ENCODE measurements around the gene RAB25.
"Not testable (repeated sequence)": the region's sequence is repeated elsewhere in the genome, so short reads cannot be mapped to it uniquely, and the experiment has no call there.

Gene RAB25

DNA sequence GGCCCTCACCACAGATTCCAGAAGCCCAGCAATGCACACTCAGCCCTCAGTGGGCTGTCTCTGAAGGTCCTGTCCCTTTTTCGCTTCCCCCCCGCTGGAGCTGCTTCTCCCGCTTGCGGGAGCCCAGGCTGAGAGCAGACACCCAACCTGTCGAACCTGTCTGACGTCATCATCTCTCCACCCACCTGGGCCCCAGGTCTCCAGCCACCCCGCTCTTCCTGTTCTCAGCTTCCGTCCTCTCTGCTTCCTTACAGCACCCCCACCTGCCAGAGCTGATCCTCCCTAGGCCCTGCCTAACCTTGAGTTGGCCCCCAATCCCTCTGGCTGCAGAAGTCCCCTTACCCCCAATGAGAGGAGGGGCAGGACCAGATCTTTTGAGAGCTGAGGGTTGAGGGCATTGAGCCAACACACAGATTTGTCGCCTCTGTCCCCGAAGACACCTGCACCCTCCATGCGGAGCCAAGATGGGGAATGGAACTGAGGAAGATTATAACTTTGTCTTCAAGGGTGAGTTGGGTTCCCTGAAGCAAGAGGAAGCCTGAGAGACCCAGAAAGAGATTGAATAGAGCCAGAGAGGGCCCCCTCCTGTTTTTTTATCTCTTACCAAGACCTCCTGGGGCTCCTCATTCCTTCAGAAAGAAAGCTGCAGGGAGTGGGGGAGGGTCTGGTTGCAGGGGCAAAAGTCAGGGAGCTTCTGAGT is at the start of gene RAB25:
RAB25 (plus strand) TSS at position 224 of the 700 bp plus-strand sequence; CDS start at position 465, 241 bp downstream.
- no peak for DNase-seq

GRCh38 chr1:156012051-156012817 is 48.7 kb upstream of the RAB25 start:
- DNase-seq, result no peak

DNA sequence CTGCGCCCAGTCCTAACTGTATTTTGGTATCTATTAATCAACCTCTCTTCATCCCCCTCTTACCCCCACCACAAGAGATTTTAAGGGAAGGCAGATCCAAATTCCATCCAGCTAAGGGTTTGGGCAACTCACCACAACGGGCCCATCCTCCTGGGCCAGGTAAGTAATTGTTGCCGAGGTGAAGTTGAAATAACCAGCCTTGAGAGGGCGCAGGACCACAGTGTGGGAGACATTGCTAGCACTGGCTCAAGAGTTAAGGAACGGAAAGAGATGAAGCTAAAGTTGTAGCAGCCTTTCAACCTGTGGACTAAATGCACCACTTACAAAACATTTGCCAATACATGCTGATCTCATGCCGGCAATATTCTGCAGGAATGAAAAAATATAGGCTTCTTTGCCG is 46.1 kb upstream of the RAB25 start:
- no peak for DNase-seq

GRCh38 chr1:156019946-156020292 is 41.0 kb upstream of the RAB25 start:
- no peak for DNase-seq

GRCh38 chr1:156020293-156021092 is 40.5 kb upstream of the RAB25 start, which contains the start of gene SSR2:
TSS of gene SSR2 (minus strand) at chr1:156020951. CDS start at chr1:156020167, 784 bp downstream.
- DNase-seq, result peak; percentile 72

GRCh38 chr1:156021093-156021428 is 39.9 kb upstream of the RAB25 start:
- DNase-seq, result no peak

DNA sequence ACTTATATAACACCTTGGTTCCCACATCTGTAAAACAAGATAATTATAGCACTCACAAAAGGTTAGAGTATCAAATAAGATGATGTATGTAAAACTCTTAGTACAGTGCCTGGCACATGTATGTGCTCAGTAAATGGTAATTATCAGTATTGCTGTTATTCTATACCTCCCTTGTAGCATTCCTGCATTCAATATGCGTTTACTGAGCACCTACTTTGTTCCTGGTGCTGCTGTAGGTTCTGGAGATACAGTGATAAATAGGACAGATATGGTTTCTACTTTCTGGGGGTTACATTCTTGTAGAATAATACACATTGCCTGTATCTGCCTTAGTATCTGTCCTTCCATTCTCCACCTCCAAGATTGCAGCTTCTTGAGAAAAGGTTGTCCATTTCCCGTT is 39.0 kb upstream of the RAB25 start:
- DNase-seq, result no peak

DNA sequence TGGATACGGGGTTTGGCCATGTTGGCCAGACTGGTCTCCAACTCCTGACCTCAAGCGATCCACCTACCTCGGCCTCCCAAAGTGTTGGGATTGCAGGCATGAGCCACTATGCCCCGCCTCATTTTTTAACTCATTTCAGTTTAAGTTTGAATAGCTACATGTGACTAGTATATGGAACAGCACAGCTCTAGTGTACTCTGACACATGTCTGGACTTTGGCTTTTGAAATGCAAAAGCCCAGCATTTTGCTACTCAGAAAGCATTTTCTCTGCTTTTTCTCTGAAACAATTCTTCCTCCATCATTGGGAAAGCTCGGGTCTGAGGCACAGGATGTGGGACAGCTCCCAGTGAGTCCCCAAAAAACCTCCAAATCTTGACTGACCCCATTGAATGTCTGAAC is 36.2 kb upstream of the RAB25 start:
- no peak for DNase-seq

DNA sequence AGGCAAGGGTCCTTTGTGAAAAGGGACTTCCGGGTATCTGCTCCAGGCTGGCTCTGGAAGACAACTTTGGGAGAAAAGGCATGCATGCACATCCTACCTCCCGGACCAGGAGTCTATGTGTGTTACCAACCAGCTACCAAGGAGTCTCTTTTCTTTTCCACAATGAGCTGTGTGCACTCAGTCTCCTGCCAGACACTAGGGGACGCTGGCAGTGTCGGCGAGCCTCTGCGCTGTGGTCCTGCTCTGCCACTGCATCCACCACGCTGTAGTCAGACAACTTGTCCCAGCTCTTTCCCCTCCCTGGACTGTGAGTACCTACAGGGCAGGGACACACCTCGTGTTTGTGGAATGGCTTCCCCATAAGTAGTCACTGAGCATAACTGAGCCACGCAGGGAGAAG is 35.1 kb upstream of the RAB25 start:
- DNase-seq, result peak; percentile 22

GRCh38 chr1:156026588-156026987 is 34.4 kb upstream of the RAB25 start:
- DNase-seq, result no peak

- DNase-seq, result no peak
These were observed 27.9 kb upstream of the RAB25 start for GRCh38 chr1:156033011-156033410.

DNA sequence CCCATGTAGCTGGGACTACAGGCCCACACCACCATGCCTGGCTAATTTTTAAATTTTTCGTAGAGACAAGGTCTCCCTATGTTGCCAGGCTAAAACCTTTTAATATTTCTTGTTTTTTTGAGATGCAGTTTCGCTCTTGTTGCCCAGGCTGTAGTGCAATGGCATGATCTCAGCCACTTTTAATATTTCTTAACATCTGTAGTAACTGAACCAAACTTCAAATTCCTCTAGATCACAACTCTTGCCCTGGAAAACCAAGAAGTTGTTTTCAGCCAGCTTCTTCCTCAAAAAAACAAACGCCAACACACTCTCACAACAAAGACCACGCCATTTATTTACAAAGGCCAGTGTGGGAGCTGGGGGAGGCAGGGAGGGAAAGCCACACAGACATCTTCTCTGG is 26.0 kb upstream of the RAB25 start:
- DNase-seq, result not testable (repeated sequence)

GRCh38 chr1:156042828-156043227 is 18.1 kb upstream of the RAB25 start:
- no peak for DNase-seq

DNA sequence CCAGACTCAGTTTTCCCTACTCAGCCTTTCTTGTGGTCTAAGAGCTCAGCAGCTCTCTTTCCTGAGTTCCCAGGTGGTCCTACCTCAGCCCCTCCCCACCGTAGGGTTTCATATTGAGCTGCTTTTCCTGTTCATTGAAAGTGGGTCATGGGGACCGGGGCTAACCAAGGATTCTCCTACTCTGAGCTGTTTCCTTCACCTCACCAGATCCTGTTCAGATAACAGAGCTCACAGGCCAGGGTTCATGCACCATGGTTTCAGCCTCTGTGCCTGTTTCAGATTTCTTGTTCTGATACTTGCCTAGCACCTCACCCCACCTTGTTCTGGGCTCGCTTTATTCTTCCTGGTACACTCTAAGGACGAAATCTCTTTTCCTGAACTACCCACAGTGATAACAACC is 15.9 kb upstream of the RAB25 start:
- DNase-seq, result no peak

DNA sequence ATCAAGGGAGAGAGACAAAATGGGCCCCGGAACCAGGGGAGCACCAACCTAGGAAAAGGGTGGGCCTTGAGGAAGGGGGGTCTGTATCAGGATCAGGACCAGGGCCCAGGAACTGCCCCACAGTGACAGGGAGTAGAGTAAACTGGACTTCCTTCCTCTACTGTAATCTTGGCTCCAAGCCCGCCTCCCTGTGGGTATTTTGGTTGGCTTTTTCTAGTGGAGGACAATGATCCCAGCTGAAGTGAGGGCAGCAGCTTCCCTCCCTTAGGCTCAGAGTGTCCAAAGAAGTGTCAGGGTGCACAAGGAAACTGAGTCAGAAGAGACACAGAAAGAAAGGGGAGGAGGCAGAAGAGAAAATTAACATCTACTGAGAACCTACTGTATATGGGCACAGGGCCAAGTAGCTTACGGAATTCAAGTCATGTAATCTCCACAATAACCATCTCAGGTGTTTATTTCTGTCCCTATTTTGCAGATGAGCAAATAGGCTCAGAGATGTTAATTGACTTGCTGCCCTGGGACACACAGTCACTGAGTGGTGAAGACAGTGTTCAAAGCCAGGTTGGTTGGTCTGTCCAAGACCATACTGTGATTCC is 12.2 kb upstream of the RAB25 start:
- DNase-seq, result no peak

DNA sequence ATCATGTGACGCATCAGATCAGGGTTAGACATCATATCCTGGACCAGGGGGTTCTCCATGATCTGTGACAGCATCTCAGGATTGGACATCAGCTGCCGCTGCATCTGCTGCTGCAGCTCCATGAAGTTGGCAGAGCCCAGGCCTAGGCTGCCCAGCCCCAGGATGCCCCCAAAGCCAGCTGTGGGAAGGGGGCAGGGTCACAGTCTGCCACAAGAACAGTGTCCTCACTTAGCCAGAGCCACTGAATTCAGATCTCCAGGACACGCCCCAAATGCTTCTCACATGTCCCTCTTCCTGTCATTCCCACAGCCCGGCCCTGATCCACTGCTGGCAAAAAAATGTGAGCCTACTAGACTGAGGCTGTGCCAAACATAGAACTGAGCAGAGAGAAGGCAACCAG is 10.6 kb upstream of the RAB25 start:
- no peak for DNase-seq

DNA sequence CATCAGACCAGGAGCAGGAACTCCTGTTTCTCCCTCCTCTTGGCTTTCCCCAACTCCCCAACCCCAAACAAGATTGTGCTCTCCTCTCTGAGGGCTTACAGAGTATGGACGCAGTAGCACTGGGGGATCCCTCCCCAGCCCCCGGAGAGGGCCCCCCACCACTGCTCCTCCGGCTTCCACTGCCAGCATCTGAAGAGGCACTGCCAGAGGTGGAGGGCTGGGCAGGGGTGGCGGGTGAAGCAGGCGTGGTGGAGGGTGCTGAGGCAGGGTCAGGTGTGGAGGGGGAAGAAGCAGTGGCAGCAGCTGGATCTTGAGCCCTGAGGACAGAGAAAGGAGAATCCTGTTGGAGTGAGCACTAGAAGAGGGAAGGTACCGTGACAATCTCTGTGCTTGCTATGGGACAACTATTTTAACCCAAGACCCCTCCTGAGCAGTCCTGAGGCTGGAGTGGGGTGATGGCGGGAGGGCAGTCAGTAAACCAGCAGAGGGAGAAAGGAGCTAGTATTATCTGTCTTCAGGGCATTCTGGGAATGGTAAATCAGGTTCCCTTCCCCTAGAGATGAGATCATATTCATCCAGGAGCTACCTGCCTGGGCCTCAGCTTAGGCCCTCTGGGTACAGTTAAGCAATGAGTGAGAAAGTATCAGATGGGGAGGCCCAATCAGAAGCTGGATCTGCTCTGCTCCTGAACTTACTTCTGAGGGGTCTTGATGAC is 9.8 kb upstream of the RAB25 start:
- no peak for DNase-seq

DNA sequence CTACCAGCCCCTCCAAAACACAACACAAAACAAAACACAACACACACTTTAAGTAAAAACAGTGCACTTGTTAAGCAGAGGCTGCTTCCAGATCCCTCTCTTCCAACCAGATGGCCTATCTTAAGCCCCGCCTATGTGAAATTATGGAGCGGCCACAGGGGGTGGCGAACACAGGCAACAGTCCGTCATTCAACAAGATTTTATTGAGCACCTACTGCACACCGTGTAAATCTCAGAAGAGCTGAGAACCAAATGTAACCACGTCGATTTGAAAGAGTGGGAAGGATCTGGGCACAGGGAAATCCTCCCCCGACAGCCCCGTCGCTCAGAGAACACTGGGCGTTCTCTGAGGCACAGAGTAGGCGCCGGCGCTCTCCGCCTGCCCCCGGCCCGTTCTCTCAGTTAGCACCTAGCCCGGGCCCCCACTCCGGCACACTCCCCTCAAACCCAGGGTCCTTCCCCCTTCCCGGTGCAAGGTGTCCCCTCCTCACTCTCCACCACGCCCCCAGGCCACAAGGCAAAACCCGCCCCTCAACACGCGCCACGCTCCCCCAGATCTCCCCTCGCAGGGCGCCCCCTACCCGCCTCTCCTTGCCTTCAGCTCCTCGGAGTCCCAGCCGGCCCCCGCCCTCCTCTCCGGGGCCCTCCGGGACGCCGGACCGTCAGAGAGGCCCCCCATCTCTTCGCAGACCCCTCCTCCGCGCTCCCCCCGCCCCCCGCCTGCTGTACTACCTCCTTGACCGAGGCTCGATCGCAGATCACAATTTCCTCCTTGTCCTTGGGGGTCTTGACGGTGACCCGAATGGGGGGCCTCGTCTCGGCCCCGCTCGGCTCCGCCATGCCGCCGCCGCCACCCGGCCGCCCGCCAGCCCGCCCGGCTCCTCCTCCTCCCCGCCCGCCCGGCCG is 7.8 kb upstream of the RAB25 start:
- peak; percentile 65 for DNase-seq

GRCh38 chr1:156053768-156054499 is 7.0 kb upstream of the RAB25 start, which contains the start of gene UBQLN4:
TSS of gene UBQLN4 (minus strand) at chr1:156053798. CDS start at chr1:156053701, 97 bp downstream.
- peak; percentile 80 for DNase-seq

DNA sequence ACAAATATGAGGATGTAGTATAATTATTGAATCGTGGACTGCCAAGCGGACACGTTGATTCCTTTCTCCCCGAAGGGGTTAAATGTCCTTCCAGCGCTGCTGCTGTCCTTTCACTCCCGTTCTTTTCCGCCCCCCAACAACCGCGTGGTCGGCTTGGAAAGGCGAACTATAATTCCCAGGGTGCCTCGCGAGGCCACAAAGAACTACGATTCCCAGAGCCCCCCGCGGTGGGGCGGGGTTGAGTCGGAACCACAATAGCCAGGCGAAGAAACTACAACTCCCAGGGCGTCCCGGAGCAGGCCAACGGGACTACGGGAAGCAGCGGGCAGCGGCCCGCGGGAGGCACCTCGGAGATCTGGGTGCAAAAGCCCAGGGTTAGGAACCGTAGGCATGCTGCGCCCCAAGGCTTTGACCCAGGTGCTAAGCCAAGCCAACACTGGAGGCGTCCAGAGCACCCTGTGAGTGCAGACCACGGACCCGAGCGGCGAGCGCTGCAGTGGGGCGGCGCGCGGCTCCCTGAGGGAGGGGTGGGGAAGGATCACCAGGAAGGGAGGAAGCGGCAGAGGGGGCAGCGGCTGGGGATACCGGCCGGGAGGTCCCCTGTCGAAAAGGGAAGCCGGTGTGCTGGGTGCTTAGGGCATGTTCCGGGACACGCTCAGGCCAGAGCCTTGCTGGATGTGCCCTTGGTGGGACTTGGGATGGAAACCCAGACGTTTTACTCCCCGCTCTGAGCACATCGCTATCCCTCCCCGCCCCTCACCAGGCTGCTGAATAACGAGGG is 6.3 kb upstream of the RAB25 start, which contains the start of gene LAMTOR2:
LAMTOR2 (plus strand) TSS at position 283 of the 781 bp plus-strand sequence; CDS start at position 391, 108 bp downstream.
- peak; percentile 96 for DNase-seq
